HEK293T (cell line): ENCODE measurements around the gene SPATA9.
A peak's percentile ranks its signal among the peaks of the same experiment; 100 is the strongest.

Experiments
- CTCF ChIA-PET: fragments of 350-600 bp; formaldehyde crosslinking; extraction: SDS; loops from one replicate; lab custom pipeline; 2021; ENCODE audit warnings: antibody characterized with exemption, inconsistent platforms; lab: Yijun Ruan, JAX
- POLR2A ChIA-PET: fragments of 350-600 bp; formaldehyde crosslinking; extraction: SDS; loops from one replicate; lab custom pipeline; 2020; ENCODE audit warnings: antibody characterized with exemption, inconsistent platforms; lab: Yijun Ruan, JAX
- DNase-seq: peaks from one replicate; pipeline ENCODE4 v3.0.0; 2012; ENCODE audit warnings: mixed read lengths; ENCODE audit errors: extremely low spot score
- ARNT ChIP-seq: fragments of 450-650 bp; IDR thresholded peaks from 2 replicates; pipeline ENCODE4 v1.6.1; 2017; ENCODE audit warnings: mild to moderate bottlenecking
- BHLHE40 ChIP-seq: fragments of 450-650 bp; IDR thresholded peaks from 2 replicates; pipeline ENCODE4 v1.6.1; 2016; ENCODE audit warnings: mild to moderate bottlenecking, moderate library complexity, borderline replicate concordance
- CTBP1 ChIP-seq: fragments of 450-650 bp; IDR thresholded peaks from 2 replicates; pipeline ENCODE4 v1.6.1; 2016; ENCODE audit warnings: borderline replicate concordance
- ELF4 ChIP-seq: fragments of 450-650 bp; IDR thresholded peaks from 2 replicates; pipeline ENCODE4 v1.6.1; 2017; ENCODE audit warnings: antibody characterized with exemption
- FOXA1 ChIP-seq: fragments of 450-650 bp; IDR thresholded peaks from 2 replicates; pipeline ENCODE4 v1.6.1; 2016; ENCODE audit warnings: mild to moderate bottlenecking
- FOXK2 ChIP-seq: fragments of 450-650 bp; IDR thresholded peaks from 2 replicates; pipeline ENCODE4 v1.6.1; 2016; ENCODE audit warnings: mild to moderate bottlenecking
- FOXM1 ChIP-seq: fragments of 450-650 bp; IDR thresholded peaks from 2 replicates; pipeline ENCODE4 v1.6.1; 2017; ENCODE audit warnings: mild to moderate bottlenecking, borderline replicate concordance
- HDGF ChIP-seq: fragments of 450-650 bp; IDR thresholded peaks from 2 replicates; pipeline ENCODE4 v1.6.1; 2017; ENCODE audit warnings: antibody characterized with exemption, borderline replicate concordance
- L3MBTL2 ChIP-seq: fragments of 450-650 bp; conservative IDR thresholded peaks from 2 replicates; pipeline ENCODE4 v1.6.1; 2016; ENCODE audit warnings: mild to moderate bottlenecking
- LEF1 ChIP-seq: fragments of 450-650 bp; IDR thresholded peaks from 2 replicates; pipeline ENCODE4 v1.6.1; 2017; ENCODE audit warnings: mild to moderate bottlenecking, borderline replicate concordance
- NFRKB ChIP-seq: fragments of 450-650 bp; IDR thresholded peaks from 2 replicates; pipeline ENCODE4 v1.6.1; 2016; ENCODE audit warnings: mild to moderate bottlenecking, moderate library complexity
- SP1 ChIP-seq: fragments of 450-650 bp; IDR thresholded peaks from 2 replicates; pipeline ENCODE4 v1.6.1; 2017
- SUZ12 ChIP-seq: fragments of 450-650 bp; IDR thresholded peaks from 2 replicates; pipeline ENCODE4 v1.6.1; 2016; ENCODE audit warnings: mild to moderate bottlenecking
- TARDBP ChIP-seq: fragments of 450-650 bp; IDR thresholded peaks from 2 replicates; pipeline ENCODE4 v1.6.1; 2016
- ZNF384 ChIP-seq: fragments of 450-650 bp; IDR thresholded peaks from 2 replicates; pipeline ENCODE4 v1.6.1; 2016
- TF ChIP-seq, protein P1 (sequence below): fragments of 450-650 bp; IDR thresholded peaks from 2 replicates; pipeline ENCODE4 v1.6.1; 2016

Gene SPATA9

GRCh38 chr5:95682891-95683290 is at the start of gene SPATA9:
TSS of gene SPATA9 (minus strand) at chr5:95682991. CDS start at chr5:95682854, 137 bp downstream.
- no peak for TF ChIP-seq ELF4
- no peak for TF ChIP-seq FOXA1
- TF ChIP-seq CTBP1, result no peak
- TF ChIP-seq, protein P1, sequence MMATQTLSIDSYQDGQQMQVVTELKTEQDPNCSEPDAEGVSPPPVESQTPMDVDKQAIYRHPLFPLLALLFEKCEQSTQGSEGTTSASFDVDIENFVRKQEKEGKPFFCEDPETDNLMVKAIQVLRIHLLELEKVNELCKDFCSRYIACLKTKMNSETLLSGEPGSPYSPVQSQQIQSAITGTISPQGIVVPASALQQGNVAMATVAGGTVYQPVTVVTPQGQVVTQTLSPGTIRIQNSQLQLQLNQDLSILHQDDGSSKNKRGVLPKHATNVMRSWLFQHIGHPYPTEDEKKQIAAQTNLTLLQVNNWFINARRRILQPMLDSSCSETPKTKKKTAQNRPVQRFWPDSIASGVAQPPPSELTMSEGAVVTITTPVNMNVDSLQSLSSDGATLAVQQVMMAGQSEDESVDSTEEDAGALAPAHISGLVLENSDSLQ, result no peak
- TF ChIP-seq NFRKB, result no peak
- TF ChIP-seq BHLHE40, result no peak
- TF ChIP-seq ARNT, result no peak
- TF ChIP-seq TARDBP, result no peak
- no peak for TF ChIP-seq ZNF384
- no peak for TF ChIP-seq FOXK2
- no peak for TF ChIP-seq L3MBTL2
- no peak for TF ChIP-seq LEF1

GRCh38 chr5:95731571-95732554 is 49.1 kb upstream of the SPATA9 start:
- CTCF ChIA-PET, result interaction anchor here (0.6 to 1.7 kb wide), 5 partner anchors 9 to 174 kb away, joined by 3 to 4 read pairs (median 4); no protein-coding TSS in a partner anchor
- POLR2A ChIA-PET, result interaction anchor here (0.6 to 2.9 kb wide), 16 partner anchors 10 to 1145 kb away, joined by 3 to 46 read pairs (median 5); partner anchors contain the start of genes CAST, GLRX and RFESD
- TF ChIP-seq FOXM1 (0 out of 2 replicates have a peak, but pooled peaks have one; percentile 6), FOXA1 (no peak), ARNT (no peak)
- DNase-seq, result peak; percentile 54

More at GRCh38 chr5:95682891-95683290, at the start of gene SPATA9:
- CTCF ChIA-PET, result interaction anchor here (0.6 to 0.7 kb wide), 3 partner anchors 11 to 26 kb away, joined by 3 read pairs; no protein-coding TSS in a partner anchor
- DNase-seq, result no peak
- POLR2A ChIA-PET, result no interaction called here

DNA sequence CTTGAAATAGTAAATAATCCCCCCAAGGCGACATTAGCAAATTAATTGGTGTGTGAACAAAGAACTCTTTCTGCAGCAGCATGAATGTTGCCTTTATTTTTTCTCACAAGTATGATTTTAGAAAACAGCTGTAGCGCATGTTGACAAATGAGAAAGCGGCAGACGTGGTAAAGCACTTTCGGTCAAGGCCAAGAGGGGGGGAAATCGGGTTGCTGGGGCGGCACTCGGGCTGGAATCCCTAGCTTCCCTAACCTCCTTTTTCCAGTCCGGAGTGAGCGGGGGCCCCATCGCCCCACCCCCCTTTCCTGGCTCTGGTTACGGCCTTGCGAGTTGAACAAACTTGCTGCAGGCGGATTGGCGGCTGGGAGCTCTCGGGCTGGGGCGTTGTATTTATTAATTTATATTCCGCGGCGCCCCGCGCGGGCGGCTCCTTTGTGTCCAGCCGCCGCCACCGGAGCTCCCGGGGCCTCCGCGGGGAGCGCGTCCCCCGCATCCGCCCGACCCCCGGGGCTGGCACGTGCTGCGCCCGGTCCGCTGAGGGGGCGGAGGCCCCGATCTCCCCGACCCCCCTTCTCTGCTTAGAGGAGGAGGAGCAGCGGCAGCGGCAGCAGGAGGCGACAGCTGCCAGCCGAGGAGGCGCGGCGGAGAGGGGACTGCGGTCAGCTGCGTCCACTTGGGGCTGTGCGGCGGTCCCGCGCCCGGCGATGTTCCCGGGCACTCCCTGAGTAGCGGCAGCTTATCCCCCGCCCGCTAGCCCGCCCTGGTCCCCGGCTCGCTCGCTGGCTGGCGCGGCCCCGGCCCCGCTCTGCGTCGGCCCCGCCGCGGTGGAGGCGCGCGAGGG is 48.2 kb upstream of the SPATA9 start, which contains the start of gene RHOBTB3:
TSS of gene RHOBTB3 (plus strand) at position 607 of the 841 bp plus-strand sequence. CDS start 347 bp downstream, outside the sequence.
- peak; percentile 64 for DNase-seq
- peak; percentile 8; the same call in 1 of the 2 replicates for TF ChIP-seq LEF1
- 0 out of 2 replicates have a peak, but pooled peaks have one; percentile 35 for TF ChIP-seq L3MBTL2
- no peak for TF ChIP-seq FOXA1
- TF ChIP-seq FOXK2, result peak; percentile 62; the same call in 1 of the 2 replicates
- TF ChIP-seq CTBP1, result no peak
- POLR2A ChIA-PET, result interaction anchor here (0.7 to 2.9 kb wide), 24 partner anchors 9 to 104 kb away, joined by 3 to 46 read pairs (median 5); partner anchors contain the start of genes GLRX and RFESD

DNA sequence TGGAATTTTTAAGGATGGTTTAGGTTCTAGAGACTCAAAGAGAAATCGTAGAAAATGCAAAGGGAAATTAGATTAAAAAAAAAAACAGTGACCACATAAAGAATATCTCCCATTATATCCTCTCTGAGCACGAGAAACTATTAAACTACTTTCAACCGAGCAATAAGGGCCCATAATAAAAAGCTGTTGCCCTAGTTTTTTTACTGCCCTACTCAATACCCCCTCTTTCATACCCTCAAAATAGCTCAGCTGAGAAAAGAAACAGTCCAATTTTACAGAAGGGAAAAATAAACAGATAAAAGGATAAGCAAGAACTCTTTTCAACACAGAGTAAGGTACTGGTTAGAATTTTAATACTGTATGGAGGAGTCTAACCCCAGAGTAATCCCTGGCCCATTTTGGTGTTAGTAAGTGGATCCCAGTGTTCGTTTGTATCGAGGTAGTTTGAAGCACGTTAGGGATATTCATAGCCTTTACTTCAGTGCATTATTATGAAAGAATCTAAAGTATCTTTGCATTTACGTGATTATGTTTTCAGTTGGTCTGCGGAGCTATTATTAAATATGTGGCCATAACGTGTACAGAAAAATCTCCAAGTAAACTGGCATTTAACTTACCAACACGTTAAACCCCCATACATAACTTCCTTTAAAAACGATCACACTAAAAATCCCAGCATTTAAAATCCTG is 47.4 kb upstream of the SPATA9 start:
- TF ChIP-seq FOXA1 (no peak), TARDBP (no peak), NFRKB (no peak), SP1 (no peak), FOXM1 (no peak), ELF4 (no peak), ARNT (no peak), SUZ12 (no peak), CTBP1 (no peak), LEF1 (no peak), BHLHE40 (no peak), ZNF384 (no peak), L3MBTL2 (no peak), FOXK2 (no peak), HDGF (no peak)
- TF ChIP-seq, protein P1, result no peak
- DNase-seq, result no peak
- POLR2A ChIA-PET, result interaction anchor here (0.7 to 2.9 kb wide), 22 partner anchors 8 to 105 kb away, joined by 3 to 46 read pairs (median 5); partner anchors contain the start of genes GLRX and RFESD
- CTCF ChIA-PET, result interaction anchor here (0.8 to 1.4 kb wide), 4 partner anchors 7 to 83 kb away, joined by 3 read pairs; partner anchors contain the start of gene RFESD

More for the DNA sequence above, 48.2 kb upstream of the SPATA9 start, which contains the start of gene RHOBTB3:
- CTCF ChIA-PET, result interaction anchor here (0.6 to 1.4 kb wide), 5 partner anchors 8 to 84 kb away, joined by 3 read pairs; partner anchors contain the start of gene RFESD
